Activated naive CD4-positive, alpha-beta T cell (primary cell): ENCODE data around the gene HDAC10.
"Not testable (repeated sequence)": the region's sequence is repeated elsewhere in the genome, so short reads cannot be mapped to it uniquely, and the experiment has no call there.

Source experiments
- DNase-seq, 4 experiments: peaks; one replicate each; lab custom pipeline; 2025; lab: John Stamatoyannopoulos, UW

HDAC10 gene

DNA sequence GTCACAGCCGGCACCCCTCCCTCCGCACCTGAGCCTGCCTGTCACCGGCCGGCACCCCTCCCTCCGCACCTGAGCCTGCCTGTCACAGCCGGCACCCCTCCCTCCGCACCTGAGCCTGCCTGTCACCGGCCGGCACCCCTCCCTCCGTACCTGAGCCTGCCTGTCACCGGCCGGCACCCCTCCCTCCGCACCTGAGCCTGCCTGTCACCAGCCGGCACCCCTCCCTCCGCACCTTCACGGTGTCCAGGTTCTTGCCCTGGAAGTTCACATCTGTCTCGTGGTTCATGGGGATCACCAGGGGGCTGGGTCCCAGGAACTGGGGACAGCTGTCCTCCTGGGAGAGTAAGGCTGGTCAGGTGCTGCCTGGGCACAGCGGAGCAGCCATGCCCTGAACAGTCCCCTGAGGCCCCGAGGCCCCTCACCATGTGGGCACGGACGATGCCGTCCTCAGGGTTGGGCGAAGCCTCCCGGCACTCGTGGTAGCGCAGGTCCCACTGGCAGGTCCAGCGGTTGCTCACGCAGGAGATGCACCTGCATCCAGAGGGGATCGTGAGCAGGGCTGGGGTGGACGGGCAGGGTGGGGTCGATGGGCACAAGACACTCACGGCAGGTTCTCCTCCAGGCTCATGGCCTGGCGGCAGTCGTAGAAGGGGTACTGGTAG, 34.6 kb upstream of the HDAC10 start:
- DNase-seq: no peak

GRCh38 chr22:50284479-50284878, 33.4 kb upstream of the HDAC10 start:
- no peak for DNase-seq

GRCh38 chr22:50283821-50284220, 32.8 kb upstream of the HDAC10 start:
- no peak for DNase-seq

DNA sequence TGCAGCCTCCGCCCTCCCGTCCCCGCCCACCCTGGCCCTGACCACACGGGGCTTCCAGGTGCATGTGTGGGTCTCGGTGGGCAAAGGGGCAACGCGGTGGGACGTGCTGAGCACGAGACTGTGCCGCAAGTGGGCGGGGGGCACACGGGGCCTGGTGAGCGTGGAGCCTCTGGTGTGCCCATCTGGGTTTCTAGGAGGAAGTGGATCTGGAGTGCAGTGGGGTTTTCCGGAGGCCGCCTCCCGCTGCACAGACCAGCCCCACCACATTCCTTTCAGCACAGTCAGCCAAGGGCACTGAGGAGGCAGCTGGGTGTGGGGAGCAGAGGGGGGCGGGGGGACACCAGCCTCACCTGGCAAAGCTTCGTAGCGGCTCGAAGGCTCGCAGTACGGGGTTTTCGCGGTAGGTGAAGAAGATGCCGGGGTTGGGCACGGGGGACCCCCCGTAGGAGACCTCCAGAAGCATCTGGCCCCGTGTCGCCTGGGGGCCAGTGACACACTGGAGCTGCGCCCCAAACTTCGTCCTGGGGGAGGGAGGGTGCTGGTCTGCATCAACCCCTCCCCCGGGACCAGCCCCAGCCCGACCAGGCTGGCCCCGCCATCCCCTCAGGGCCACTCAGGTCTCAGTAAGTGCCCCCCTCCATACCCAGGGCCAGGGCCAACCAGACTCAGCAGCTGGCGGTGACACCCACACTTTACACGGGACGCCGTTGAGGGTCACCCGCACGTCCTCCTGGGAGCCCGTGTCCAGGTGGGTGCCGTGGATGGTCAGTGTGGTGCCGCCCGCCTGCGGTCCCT, 31.5 kb upstream of the HDAC10 start:
- no peak for DNase-seq

- DNase-seq: no peak
Measured at GRCh38 chr22:50281957-50282356, 30.9 kb upstream of the HDAC10 start.

- DNase-seq: no peak
Measured at GRCh38 chr22:50281384-50281760, 30.3 kb upstream of the HDAC10 start.

GRCh38 chr22:50280708-50281383, 29.8 kb upstream of the HDAC10 start:
- no peak for DNase-seq

- no peak for DNase-seq
Measured at GRCh38 chr22:50280022-50280707, 29.1 kb upstream of the HDAC10 start.

GRCh38 chr22:50278956-50279619, 28.0 kb upstream of the HDAC10 start:
- DNase-seq: no peak

DNA sequence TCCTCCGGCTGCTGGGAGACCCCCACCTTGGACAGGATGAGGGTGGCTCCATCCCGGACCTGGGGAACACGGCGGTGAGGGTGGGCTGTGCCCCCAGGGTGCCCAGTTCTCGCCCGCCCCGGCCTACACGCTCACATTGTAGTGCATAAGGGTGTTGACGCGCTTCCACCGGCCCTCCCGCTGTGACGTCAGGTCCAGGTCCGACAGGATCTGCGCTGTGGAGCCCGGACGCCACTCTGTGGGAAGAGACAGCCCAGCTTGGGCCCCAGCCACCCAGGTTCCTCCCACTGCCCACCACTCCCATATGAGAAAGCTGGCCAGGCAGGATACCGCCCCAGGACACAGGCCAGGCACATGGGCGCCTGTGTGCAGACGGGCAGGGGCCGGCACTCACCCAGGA, 27.4 kb upstream of the HDAC10 start:
- DNase-seq: no peak

- DNase-seq: no peak
Measured at GRCh38 chr22:50277761-50278160, 26.7 kb upstream of the HDAC10 start.

- DNase-seq: peak in 3 of 4 experiments; percentile 14 to 27 (median 14)
Measured at GRCh38 chr22:50276143-50276542, 25.1 kb upstream of the HDAC10 start.

DNA sequence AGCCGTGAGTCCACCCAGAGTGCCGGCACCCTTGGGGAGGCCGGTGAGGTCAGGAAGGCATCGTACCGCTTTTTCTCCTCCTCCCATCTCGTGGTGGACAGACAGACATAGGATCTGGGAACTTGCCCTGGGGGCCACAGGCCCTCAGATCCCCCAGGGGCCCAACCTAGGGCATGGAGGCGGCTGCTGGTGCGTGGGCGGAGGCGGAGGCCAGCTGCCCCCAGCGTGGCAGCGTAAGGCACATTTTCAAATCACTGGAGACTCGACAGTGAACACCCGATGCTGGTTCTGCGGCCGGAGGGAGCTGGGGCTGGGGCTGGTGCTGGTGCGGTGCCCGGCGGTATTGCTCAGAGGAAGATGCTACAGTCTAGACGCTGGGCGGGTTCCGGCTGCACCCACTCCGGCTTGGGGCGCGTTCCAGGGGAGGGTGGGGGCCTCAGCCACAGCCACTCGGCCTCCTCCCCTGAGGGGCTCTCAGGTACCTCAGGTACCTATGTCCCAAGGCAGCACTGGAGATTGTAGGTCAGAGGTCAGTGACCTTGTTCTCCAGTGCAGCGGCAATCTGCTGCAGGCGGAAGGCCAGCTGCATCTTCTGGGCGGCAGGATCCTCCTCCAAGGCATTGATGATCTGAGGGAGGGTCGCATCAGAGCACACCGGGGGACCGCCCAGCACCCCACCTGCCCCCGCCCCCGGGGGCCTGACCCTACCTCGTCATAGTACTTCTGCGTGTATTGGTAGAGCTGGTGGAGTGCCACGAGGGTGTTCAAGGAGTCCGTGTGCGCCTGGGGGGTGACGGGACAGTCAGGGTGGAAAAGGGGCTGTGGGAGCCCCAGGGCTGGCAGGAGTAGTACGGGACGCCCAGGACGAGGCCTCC, 24.4 kb upstream of the HDAC10 start:
- no peak for DNase-seq

- no peak for DNase-seq
Measured at GRCh38 chr22:50274771-50275170, 23.7 kb upstream of the HDAC10 start.

DNA sequence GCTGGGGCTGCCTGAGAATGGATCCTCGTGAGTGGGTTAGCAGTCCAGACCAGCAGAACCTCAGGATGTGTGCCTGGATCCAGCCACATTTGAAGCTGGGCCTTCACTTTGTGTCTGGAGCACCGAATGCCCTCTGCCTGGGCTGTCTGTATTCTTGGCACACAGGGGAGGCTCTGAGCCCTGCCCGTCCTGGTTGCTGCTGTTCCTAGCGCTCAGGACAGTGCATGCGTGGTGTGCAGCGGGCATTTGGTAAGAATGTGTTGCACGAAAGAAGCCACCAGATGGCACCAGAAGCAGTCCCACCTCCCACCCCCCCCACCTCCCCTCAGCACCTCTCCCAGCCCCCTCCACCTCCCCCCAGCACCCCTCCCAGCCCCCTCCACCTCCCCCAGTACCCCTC, 23.2 kb upstream of the HDAC10 start:
- peak in 1 of 4 experiments; percentile 19 for DNase-seq

DNA sequence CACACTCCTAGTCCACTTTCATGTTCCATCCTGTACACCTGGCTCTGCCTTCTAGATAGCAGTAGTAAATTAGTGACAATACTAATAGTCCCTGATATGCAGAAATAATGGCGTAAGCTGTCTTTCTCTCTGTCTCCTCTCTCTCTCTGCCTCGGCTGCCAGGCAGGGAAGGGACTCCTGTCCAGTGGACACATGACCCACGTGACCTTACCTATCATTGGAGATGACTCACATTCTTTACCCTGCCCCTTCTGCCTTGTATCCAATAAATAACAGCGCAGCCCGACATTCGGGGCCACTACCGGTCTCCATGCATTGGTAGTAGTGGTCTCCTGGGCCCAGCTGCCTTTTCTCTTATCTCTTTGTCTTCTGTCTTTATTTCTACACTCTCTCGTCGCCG, 22.7 kb upstream of the HDAC10 start:
- not testable (repeated sequence) for DNase-seq

DNA sequence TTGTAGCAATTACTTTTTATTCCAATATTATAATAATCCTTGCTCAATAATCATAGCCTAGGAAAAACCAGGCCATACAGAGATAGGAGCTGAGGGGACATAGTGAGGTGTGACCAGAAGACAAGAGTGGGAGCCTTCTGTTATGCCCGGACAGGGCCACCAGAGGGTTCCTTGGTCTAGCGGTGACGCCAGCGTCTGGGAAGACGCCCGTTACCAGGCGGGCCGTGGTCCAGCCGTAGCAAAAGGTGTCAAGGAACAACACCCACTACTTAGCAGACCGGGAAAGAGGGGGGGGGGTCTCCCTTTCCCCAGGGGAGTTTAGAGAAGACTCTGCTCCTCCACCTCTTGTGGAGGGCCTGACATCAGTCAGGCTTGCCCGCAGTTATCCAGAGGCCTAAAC, 22.3 kb upstream of the HDAC10 start:
- not testable (repeated sequence) for DNase-seq

- no peak for DNase-seq
Measured at GRCh38 chr22:50272044-50272802, 21.2 kb upstream of the HDAC10 start.

DNA sequence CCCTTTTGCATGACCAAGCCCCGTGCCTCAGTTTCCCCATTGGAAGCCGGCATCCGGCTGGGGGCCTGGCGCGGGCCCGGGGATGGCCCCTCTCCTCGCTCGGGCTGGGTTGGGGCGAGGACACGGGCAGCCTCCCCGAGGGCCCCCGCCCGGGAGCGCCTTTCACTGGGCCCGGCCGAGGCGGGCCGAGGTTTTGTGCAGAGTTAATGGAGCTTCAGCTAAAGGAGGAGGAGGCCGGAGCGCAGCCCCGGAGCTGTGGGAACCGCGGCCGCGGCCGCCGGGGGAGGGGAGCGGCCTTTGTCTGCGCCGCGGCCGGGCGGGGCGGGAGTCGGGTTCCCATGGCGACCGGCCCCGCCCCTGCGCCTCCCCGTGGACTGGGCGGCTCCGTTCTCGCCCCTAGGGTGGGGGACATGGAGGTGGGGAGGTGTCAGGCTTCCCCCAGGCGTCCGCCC, 20.5 kb upstream of the HDAC10 start:
- DNase-seq: peak in 1 of 4 experiments; percentile 32
